Measurements from ENCODE around the gene PRR15.

GRCh38 chr7:29567174-29567573, 3.5 kb downstream of the PRR15 start:
- TF ChIP-seq CTCF (IDR thresholded peaks at IDR 0.05; ENCODE audit: insufficient read depth, low read length) (no peak), POLR2AphosphoS5 (IDR thresholded peaks at IDR 0.05; ENCODE audit: low read depth) (no peak), REST (IDR thresholded peaks at IDR 0.05; ENCODE audit: insufficient replicate concordance, low read depth) (no peak)
